Chondrocyte (in vitro differentiated cells): Measurements from ENCODE around the gene ZNF423. TPM values are rescaled to one million over a fixed set of nuclear protein-coding genes. Genes with fewer than 3 reads are reported as not detected.
A peak's percentile ranks its signal among the peaks of the same experiment; 100 is the strongest.

Experiments used
- DNase-seq: peaks from one replicate; pipeline ENCODE4 v3.0.0; 2021; ENCODE audit warnings: mixed read lengths, low spot score
- H3K27ac Mint-ChIP-seq: one replicate; pipeline ENCODE4 v1.8.0; 2021; ENCODE audit warnings: mild to moderate bottlenecking, moderate library complexity, mixed read lengths; ENCODE audit not compliant: unreplicated experiment
- H3K27me3 Mint-ChIP-seq: 2 replicates; pipeline ENCODE4 v1.8.0; 2021; ENCODE audit warnings: low read depth, mixed read lengths
- H3K36me3 Mint-ChIP-seq: 2 replicates; pipeline ENCODE4 v1.8.0; 2021; ENCODE audit warnings: low read depth, mixed read lengths
- H3K4me1 Mint-ChIP-seq: 2 replicates; pipeline ENCODE4 v1.8.0; 2021; ENCODE audit warnings: low read depth, mild to moderate bottlenecking, mixed read lengths
- H3K4me3 Mint-ChIP-seq: one replicate; pipeline ENCODE4 v1.8.0; 2021; ENCODE audit warnings: mild to moderate bottlenecking, moderate library complexity, mixed read lengths; ENCODE audit not compliant: unreplicated experiment
- H3K9me3 Mint-ChIP-seq: 2 replicates; pipeline ENCODE4 v1.8.0; 2021; ENCODE audit warnings: low read depth, mixed read lengths
- total RNA-seq: library from RNA; stranded (reverse); gene quantifications from 3 replicates; pipeline ENCODE4 v1.2.1, GENCODE V29; 2021
- TF ChIP-seq, protein P1 (sequence below): fragments of 200-600 bp; sonication (generic); IDR thresholded peaks from 2 replicates; pipeline ENCODE4 v1.5.0; 2021; ENCODE audit warnings: antibody characterized with exemption, mild to moderate bottlenecking, moderate library complexity

The ZNF423 gene
- total RNA-seq, 1 donor from 2014 or later: 4.7 TPM

DNA sequence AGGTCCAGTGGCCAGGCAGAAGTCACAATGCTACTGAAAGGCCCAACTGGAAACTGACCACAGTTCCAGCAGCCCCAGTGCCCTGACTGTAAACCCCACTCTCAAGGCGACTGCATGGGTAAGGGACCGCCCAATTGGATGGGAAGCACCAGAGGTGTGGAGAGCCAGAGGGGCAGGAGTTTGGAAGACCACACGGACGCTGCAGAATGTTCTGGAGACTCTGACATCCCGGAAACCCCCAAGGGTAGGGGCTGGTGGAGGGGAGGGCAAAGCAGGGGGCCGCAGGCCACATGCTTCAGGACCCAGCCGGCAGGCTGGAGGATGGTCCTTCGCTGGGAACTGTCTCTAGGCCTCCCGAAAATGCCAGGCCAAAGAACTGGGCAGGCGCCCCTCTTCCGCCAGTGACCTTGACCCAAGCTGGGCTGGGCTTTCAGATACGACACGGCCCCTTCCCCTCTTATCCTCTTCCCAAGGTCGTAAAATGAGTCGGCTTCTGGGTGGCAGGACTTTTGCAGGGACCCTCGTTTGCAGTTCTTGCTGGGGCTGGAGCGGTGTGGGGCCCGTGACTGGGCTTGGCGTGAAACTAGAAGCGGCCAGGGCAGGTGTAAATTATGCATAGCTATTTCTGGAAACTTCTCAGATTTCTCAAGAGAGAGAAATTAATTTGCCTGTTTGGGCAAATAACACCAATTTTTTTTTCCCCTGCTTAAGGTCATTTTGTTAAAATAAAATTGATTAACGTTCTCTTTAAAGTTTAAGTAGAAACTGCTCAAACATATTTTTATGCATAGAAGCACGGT is 372.1 kb downstream of the ZNF423 start:
- Mint-ChIP-seq H3K27me3 (peaks cover 23% of the 10 kb centered on the region), H3K9me3 (peaks cover 3% of the 10 kb centered on the region), H3K4me3 (no peak overlapping the region), H3K36me3 (no peaks in the 10 kb centered on the region), H3K4me1 (peaks cover 2% of the 10 kb centered on the region), H3K27ac (no peak overlapping the region)
- TF ChIP-seq, protein P1, sequence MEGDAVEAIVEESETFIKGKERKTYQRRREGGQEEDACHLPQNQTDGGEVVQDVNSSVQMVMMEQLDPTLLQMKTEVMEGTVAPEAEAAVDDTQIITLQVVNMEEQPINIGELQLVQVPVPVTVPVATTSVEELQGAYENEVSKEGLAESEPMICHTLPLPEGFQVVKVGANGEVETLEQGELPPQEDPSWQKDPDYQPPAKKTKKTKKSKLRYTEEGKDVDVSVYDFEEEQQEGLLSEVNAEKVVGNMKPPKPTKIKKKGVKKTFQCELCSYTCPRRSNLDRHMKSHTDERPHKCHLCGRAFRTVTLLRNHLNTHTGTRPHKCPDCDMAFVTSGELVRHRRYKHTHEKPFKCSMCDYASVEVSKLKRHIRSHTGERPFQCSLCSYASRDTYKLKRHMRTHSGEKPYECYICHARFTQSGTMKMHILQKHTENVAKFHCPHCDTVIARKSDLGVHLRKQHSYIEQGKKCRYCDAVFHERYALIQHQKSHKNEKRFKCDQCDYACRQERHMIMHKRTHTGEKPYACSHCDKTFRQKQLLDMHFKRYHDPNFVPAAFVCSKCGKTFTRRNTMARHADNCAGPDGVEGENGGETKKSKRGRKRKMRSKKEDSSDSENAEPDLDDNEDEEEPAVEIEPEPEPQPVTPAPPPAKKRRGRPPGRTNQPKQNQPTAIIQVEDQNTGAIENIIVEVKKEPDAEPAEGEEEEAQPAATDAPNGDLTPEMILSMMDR: no peak
- peak; percentile 64 for DNase-seq

DNA sequence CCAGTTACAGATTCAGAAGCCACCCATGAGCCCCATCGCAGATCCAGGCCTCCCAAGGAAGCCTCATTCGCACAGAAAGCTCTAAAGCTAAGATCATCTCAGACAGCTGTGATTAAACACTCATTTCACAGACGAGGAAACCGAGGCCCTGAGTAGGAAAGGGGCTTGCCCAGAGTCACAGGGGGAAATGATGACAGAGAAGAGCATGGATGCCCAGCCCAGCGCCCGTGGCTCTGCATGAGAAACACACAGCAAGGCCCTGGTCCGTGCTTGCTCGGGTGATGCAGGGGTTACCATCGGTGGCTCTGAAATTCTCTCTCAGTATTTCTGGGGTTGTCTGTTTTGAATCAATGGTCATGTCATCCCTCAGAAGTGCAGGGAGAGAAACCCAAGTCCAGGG is 372.7 kb downstream of the ZNF423 start:
- Mint-ChIP-seq H3K27me3 (peaks cover 23% of the 10 kb centered on the region), H3K4me1 (peaks cover 7% of the 10 kb centered on the region), H3K36me3 (no peaks in the 10 kb centered on the region), H3K27ac (no peak overlapping the region), H3K9me3 (peaks cover 3% of the 10 kb centered on the region), H3K4me3 (no peak overlapping the region)
- TF ChIP-seq, protein P1: no peak
- DNase-seq: peak; percentile 58

DNA sequence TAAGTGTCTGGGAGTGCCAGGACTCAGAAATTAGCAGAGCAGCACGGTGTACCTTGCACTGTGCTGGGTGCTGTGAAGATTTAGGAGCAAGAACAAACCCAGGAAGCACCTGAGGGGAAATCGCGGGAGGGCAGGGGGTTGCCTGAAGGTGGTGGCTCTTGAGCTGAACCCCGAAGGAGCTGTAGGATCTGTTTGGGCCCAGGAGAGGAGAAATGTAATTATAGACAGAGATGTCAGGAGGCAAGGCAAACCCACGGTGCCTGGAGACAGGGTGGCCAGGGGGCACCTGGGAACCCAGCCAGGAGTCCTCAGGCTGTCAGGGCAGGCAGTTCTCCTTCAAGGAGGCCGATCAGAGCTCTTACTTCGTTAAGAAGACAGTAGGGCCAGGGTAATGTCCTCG is 373.2 kb downstream of the ZNF423 start:
- Mint-ChIP-seq H3K4me1 (peaks cover 7% of the 10 kb centered on the region), H3K27me3 (peaks cover 23% of the 10 kb centered on the region), H3K9me3 (peaks cover 3% of the 10 kb centered on the region), H3K27ac (no peak overlapping the region), H3K36me3 (no peaks in the 10 kb centered on the region), H3K4me3 (no peak overlapping the region)
- TF ChIP-seq, protein P1: no peak
- peak; percentile 54 for DNase-seq

DNA sequence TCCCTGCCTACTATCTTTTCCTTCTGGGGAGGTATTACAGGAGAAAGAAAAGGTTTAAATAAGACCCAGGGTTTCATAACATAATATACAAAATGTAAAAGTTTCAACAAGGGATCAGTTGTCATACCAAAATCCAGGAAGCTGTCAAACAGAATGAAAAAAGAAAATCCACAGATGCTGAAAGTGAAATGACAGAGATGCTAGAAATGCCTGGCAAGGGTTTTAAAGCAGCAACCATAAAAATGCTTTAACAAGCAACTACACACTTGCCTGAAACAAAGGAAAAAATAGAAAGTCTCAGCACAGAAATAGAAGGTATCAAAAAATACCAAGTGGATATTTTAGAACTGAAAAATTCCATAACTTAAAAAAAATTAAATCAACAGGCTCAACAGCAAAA is 377.3 kb downstream of the ZNF423 start:
- H3K36me3 Mint-ChIP-seq: no peaks in the 10 kb centered on the region
- TF ChIP-seq, protein P1: no peak
- H3K4me3 Mint-ChIP-seq: no peak overlapping the region
- H3K9me3 Mint-ChIP-seq: no peaks in the 10 kb centered on the region
- DNase-seq: no peak
- no peak overlapping the region for H3K27ac Mint-ChIP-seq
- H3K4me1 Mint-ChIP-seq: peaks cover 7% of the 10 kb centered on the region
- peaks cover 30% of the 10 kb centered on the region for H3K27me3 Mint-ChIP-seq

DNA sequence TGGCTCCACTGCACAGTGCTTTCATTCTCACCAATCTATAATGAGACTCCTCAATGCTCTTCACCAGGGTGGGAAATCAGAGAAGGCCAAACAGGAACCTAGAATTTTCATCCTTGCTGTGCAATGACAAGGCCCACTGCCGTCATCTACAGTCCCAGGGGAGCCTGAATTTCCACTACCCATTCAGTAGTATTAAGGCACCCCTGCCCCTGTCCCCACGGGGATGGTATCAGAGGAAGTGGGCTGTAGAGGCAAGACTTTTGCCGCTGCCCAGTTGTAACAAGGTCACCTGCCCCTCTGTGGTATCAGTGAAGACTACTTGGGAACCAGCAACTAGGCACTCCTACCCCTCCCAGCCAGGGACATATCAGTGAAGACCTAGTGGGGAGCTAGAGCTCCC is 377.8 kb downstream of the ZNF423 start:
- no peak overlapping the region for H3K4me3 Mint-ChIP-seq
- H3K9me3 Mint-ChIP-seq: no peaks in the 10 kb centered on the region
- DNase-seq: peak; percentile 42
- H3K27me3 Mint-ChIP-seq: peaks cover 28% of the 10 kb centered on the region
- H3K27ac Mint-ChIP-seq: no peak overlapping the region
- TF ChIP-seq, protein P1: no peak
- H3K36me3 Mint-ChIP-seq: no peaks in the 10 kb centered on the region
- peaks cover 7% of the 10 kb centered on the region for H3K4me1 Mint-ChIP-seq
